ENCODE measurements around the gene TUBGCP4.

- no peak for TF ChIP-seq CTCF (IDR thresholded peaks at IDR 0.05)
- TF ChIP-seq EP300 (IDR thresholded peaks at IDR 0.05) = no peak
- TF ChIP-seq POLR2AphosphoS5 (IDR thresholded peaks at IDR 0.05) = no peak
- no peak for TF ChIP-seq POLR2A (IDR thresholded peaks at IDR 0.05)
Measured at GRCh38 chr15:43361313-43361903, 9.5 kb upstream of the TUBGCP4 start.
